HepG2 (cell line): Measurements from ENCODE around the gene LSM14B. TPM values are rescaled to one million over a fixed set of nuclear protein-coding genes. Genes with fewer than 3 reads are reported as not detected.
A peak's percentile ranks its signal among the peaks of the same experiment; 100 is the strongest.

Experiments
- ARID3A ChIP-seq: IDR thresholded peaks from 2 replicates; pipeline ENCODE4 v1.6.1; 2012; ENCODE audit warnings: low read depth, low read length, improper control_type of control experiment
- ATF7 ChIP-seq, 2 experiments: fragments of 450-650 bp in 1 of 2; sonication (generic) in 1 of 2; formaldehyde crosslinking in 1 of 2; IDR thresholded peaks; 2 replicates each; pipeline versions ENCODE4 v1.4.0 to v1.6.1; 2016 to 2020; ENCODE audit warnings: antibody characterized with exemption in 1 of 2, mild to moderate bottlenecking in 1 of 2, missing genetic modification reagents in 1 of 2
- BCL3 ChIP-seq: sonication (generic); formaldehyde crosslinking; IDR thresholded peaks from 2 replicates; pipeline ENCODE4 v1.5.1; 2020; ENCODE audit warnings: mild to moderate bottlenecking, missing genetic modification reagents, moderate library complexity
- BHLHE40 ChIP-seq: IDR thresholded peaks from 2 replicates; pipeline ENCODE4 v1.6.1; 2011; ENCODE audit warnings: low read length, improper control_type of control experiment
- CC2D1A ChIP-seq: sonication (generic); formaldehyde crosslinking; IDR thresholded peaks from 2 replicates; pipeline ENCODE4 v1.8.1; 2023; ENCODE audit warnings: mild to moderate bottlenecking, missing genetic modification reagents
- FOXP4 ChIP-seq: sonication (generic); formaldehyde crosslinking; IDR thresholded peaks from 2 replicates; pipeline ENCODE4 v1.4.0; 2020; ENCODE audit warnings: missing genetic modification reagents
- HNF4A ChIP-seq: sonication (generic); formaldehyde crosslinking; IDR thresholded peaks from 2 replicates; pipeline ENCODE4 v1.4.0; 2020; ENCODE audit warnings: missing genetic modification reagents
- KDM2A ChIP-seq: sonication (generic); formaldehyde crosslinking; IDR thresholded peaks from 2 replicates; pipeline ENCODE4 v1.4.0; 2020; ENCODE audit warnings: low read depth, missing genetic modification reagents, borderline replicate concordance
- MYPOP ChIP-seq: sonication (generic); formaldehyde crosslinking; IDR thresholded peaks from 2 replicates; pipeline ENCODE4 v1.8.1; 2023; ENCODE audit warnings: mild to moderate bottlenecking, moderate library complexity, missing genetic modification reagents
- POLR2G ChIP-seq: fragments of 200-400 bp; formaldehyde crosslinking; IDR thresholded peaks from 2 replicates; pipeline ENCODE4 v1.6.1; 2018; ENCODE audit warnings: mild to moderate bottlenecking, low read depth, low read length, moderate library complexity
- SNAPC2 ChIP-seq: sonication (generic); formaldehyde crosslinking; IDR thresholded peaks from 2 replicates; pipeline ENCODE4 v1.8.1; 2022; ENCODE audit warnings: mild to moderate bottlenecking, missing genetic modification reagents
- ZBTB2 ChIP-seq: sonication (generic); formaldehyde crosslinking; IDR thresholded peaks from 2 replicates; pipeline ENCODE4 v1.8.0; 2022; ENCODE audit warnings: low read depth, missing genetic modification reagents
- ZNF124 ChIP-seq: sonication (generic); formaldehyde crosslinking; IDR thresholded peaks from 2 replicates; pipeline ENCODE4 v1.4.0; 2020; ENCODE audit warnings: missing genetic modification reagents
- ZNF263 ChIP-seq: sonication (generic); formaldehyde crosslinking; IDR thresholded peaks from 2 replicates; pipeline ENCODE4 v1.4.0; 2020; ENCODE audit warnings: missing genetic modification reagents
- ZNF639 ChIP-seq: conservative IDR thresholded peaks from 2 replicates; pipeline ENCODE4 v1.6.1; 2018; ENCODE audit warnings: missing genetic modification reagents
- ZNF766 ChIP-seq: sonication (generic); formaldehyde crosslinking; IDR thresholded peaks from 2 replicates; pipeline ENCODE4 v1.5.0; 2020; ENCODE audit warnings: missing genetic modification reagents, borderline replicate concordance
- ZNF800 ChIP-seq: sonication (generic); formaldehyde crosslinking; IDR thresholded peaks from 2 replicates; pipeline ENCODE4 v1.4.0; 2020; ENCODE audit warnings: missing genetic modification reagents
- polyA plus RNA-seq, 8 experiments: library from polyadenylated mRNA; depleted of rRNA in 3 of 8; stranded (reverse) in 7 of 8; unstranded in 1 of 8; fragments of >200 nt; fragmentation: Illumina TruSeq in 4 of 8; extraction: Trizol in 4 of 8; gene quantifications; 2 replicates each; pipeline versions ENCODE4 v1.2.1 to v1.2.3, GENCODE V29; 2011 to 2016; ENCODE audit warnings: low read depth in 4 of 8, missing spikeins in 1 of 8, mixed read lengths in 1 of 8; ENCODE audit not compliant: insufficient read depth in 1 of 8
- total RNA-seq, 5 experiments: library from RNA; depleted of rRNA; stranded (reverse); fragments of >200 nt; fragmentation: Illumina TruSeq; extraction: Trizol; gene quantifications; 2 replicates each; pipeline ENCODE4 v1.2.3, GENCODE V29; 2016; ENCODE audit warnings: low read depth in 1 of 5

LSM14B gene
- total and polyA plus RNA-seq, 2 of the 13 experiments (the other 11 are each of a cell fraction or from before 2014, with no cell fraction given), result 43.3 to 79.2 TPM

GRCh38 chr20:62088258-62089127 lies 33.8 kb upstream of the LSM14B start (continued):
- peak; percentile 82 for TF ChIP-seq FOXP4
- TF ChIP-seq POLR2G, result no peak
- no peak for TF ChIP-seq ZNF800
- no peak for TF ChIP-seq HNF4A (CRISPR knock-in tag)
- TF ChIP-seq ZNF124 (CRISPR knock-in tag), result no peak
- no peak for TF ChIP-seq CC2D1A (CRISPR knock-in tag)
- peak; percentile 14; the same call in 1 of the 2 replicates for TF ChIP-seq ARID3A
- TF ChIP-seq ATF7 (IDR thresholded peaks at IDR 0.05), result peak; percentile 94
- 0 out of 2 replicates have a peak, but pooled peaks have one; percentile 58 for TF ChIP-seq ATF7 (CRISPR knock-in tag; IDR thresholded peaks at IDR 0.05)
- TF ChIP-seq BCL3 (CRISPR knock-in tag), result no peak
- no peak for TF ChIP-seq ZBTB2 (CRISPR knock-in tag)
- no peak for TF ChIP-seq ZNF263 (CRISPR knock-in tag)
- peak; percentile 27; the same call in 1 of the 2 replicates for TF ChIP-seq BHLHE40
- no peak for TF ChIP-seq SNAPC2 (CRISPR knock-in tag)
- no peak for TF ChIP-seq MYPOP (CRISPR knock-in tag)
- TF ChIP-seq ZNF639 (CRISPR knock-in tag), result no peak
- no peak for TF ChIP-seq ZNF766 (CRISPR knock-in tag)
- no peak for TF ChIP-seq KDM2A (CRISPR knock-in tag)
